Erythroblast (primary cell): ENCODE measurements around the gene CREG2.

Source experiments
- GATA1 ChIP-seq: IDR thresholded peaks from 2 replicates; pipeline ENCODE4 v1.6.1; 2011; ENCODE audit warnings: low read depth, mild to moderate bottlenecking, control low read depth, low read length, moderate library complexity
- POLR2A ChIP-seq: IDR thresholded peaks from 2 replicates; pipeline ENCODE4 v1.6.1; 2011; ENCODE audit warnings: mild to moderate bottlenecking, low read length

GRCh38 chr2:101401906-101402305 lies 14.6 kb upstream of the CREG2 start:
- TF ChIP-seq POLR2A, result no peak
- no peak for TF ChIP-seq GATA1
